HCT116 (cell line): ENCODE measurements around the gene IL6R. TPM values are rescaled to one million over a fixed set of nuclear protein-coding genes. Genes with fewer than 3 reads are reported as not detected.

Experiments used
- ATAC-seq: fragments of 200-7000 bp; cut with Tn5 transposase; 2 replicates; pipeline ENCODE4 v1.9.1; 2020; ENCODE audit warnings: mild to moderate bottlenecking, moderate library complexity
- BruUV-seq: library from RNA; stranded (reverse); fragments of 400-500 nt; replicated peaks from 2 replicates; lab custom pipeline; 2021; lab: Mats Ljungman, UMichigan
- CTCF ChIA-PET: fragments of 300-600 bp; sonication (Branson Sonifier 250); formaldehyde crosslinking; loops from one replicate; lab custom pipeline; 2021; ENCODE audit warnings: antibody characterized with exemption; lab: Charles Lee
- POLR2A ChIA-PET: fragments of 300-600, 350-600 bp; sonication (Branson Sonifier 250); formaldehyde crosslinking; loops from one replicate; lab custom pipeline; 2021; ENCODE audit warnings: antibody characterized with exemption; lab: Charles Lee
- RAD21 ChIA-PET, 2 experiments: fragments of 300-600 bp; sonication (Branson Sonifier 250); formaldehyde crosslinking; loops; one replicate each; lab custom pipeline; 2023; ENCODE audit warnings: low total read pairs in 2 of 2; ENCODE audit not compliant: uncharacterized antibody in 2 of 2, unreplicated experiment in 2 of 2, low non-redundant PET in 1 of 2; lab: Charles Lee
- DNase-seq: peaks from one replicate; pipeline ENCODE4 v3.0.0-alpha.2; 2010; ENCODE audit warnings: low read depth, low spot score
- H2AFZ ChIP-seq: fragments of 200-600 bp; shearing (Covaris generic), sonication (generic); 2 replicates; pipeline ENCODE4 v1.6.1; 2017; ENCODE audit warnings: low read depth, mixed run types, mixed read lengths, antibody characterized with exemption, low read length; ENCODE audit not compliant: poor library complexity, severe bottlenecking
- H3K27ac ChIP-seq: 2 replicates; pipeline ENCODE4 v1.5.1; 2012; ENCODE audit warnings: low read depth, low read length
- H3K27me3 ChIP-seq: fragments of 200-600 bp; sonication (generic); 2 replicates; pipeline ENCODE4 v1.6.1; 2016; ENCODE audit warnings: mixed run types, low read length, mixed read lengths; ENCODE audit not compliant: insufficient read depth
- H3K36me3 ChIP-seq, 2 experiments: fragments of 200-500 bp in 1 of 2; fragments of 200-600 bp in 1 of 2; sonication (Bioruptor generic) in 1 of 2; sonication (generic) in 1 of 2; 2 replicates each; pipeline versions ENCODE4 v1.5.1 to v1.6.1; 2014 to 2016; ENCODE audit warnings: low read length in 2 of 2, inconsistent platforms in 1 of 2, mixed read lengths in 1 of 2, mixed run types in 1 of 2; ENCODE audit not compliant: insufficient read depth in 2 of 2, control insufficient read depth in 1 of 2
- H3K4me1 ChIP-seq, 2 experiments: fragments of 200-600 bp in 1 of 2; sonication (generic) in 1 of 2; 2 replicates each; pipeline versions ENCODE4 v1.5.1 to v1.6.1; 2012 to 2017; ENCODE audit warnings: low read length in 2 of 2, inconsistent platforms in 1 of 2, mild to moderate bottlenecking in 1 of 2, mixed read lengths in 1 of 2, mixed run types in 1 of 2, moderate library complexity in 1 of 2; ENCODE audit not compliant: insufficient read depth in 2 of 2, control insufficient read depth in 1 of 2
- H3K4me2 ChIP-seq: fragments of 200-600 bp; sonication (generic); 2 replicates; pipeline ENCODE4 v1.6.1; 2017; ENCODE audit warnings: mixed run types, low read length, mixed read lengths
- H3K4me3 ChIP-seq, 2 experiments: fragments of 200-600 bp in 1 of 2; sonication (generic) in 1 of 2; replicated peaks in 1 of 2; 2 replicates each; pipeline ENCODE4 v1.5.1; 2011 to 2016; ENCODE audit warnings: low read length in 2 of 2, control low read depth in 1 of 2, low read depth in 1 of 2, mild to moderate bottlenecking in 1 of 2, mixed read lengths in 1 of 2, mixed run types in 1 of 2
- H3K79me2 ChIP-seq: fragments of 200-600 bp; sonication (generic); 2 replicates; pipeline ENCODE4 v1.6.1; 2017; ENCODE audit warnings: mild to moderate bottlenecking, mixed run types, low read length, moderate library complexity, mixed read lengths; ENCODE audit not compliant: insufficient read depth
- H3K9ac ChIP-seq: fragments of 200-600 bp; sonication (generic); 2 replicates; pipeline ENCODE4 v1.6.1; 2016; ENCODE audit warnings: low read length, mixed read lengths
- H3K9me2 ChIP-seq: fragments of 200-600 bp; sonication (generic), shearing (Covaris generic); 2 replicates; pipeline ENCODE4 v1.6.1; 2017; ENCODE audit warnings: mixed run types, mild to moderate bottlenecking, moderate library complexity; ENCODE audit not compliant: insufficient read depth
- H3K9me3 ChIP-seq, 2 experiments: fragments of 200-500 bp in 1 of 2; fragments of 200-600 bp in 1 of 2; sonication (Bioruptor generic) in 1 of 2; sonication (generic) in 1 of 2; 2 replicates each; pipeline ENCODE4 v1.6.1; 2014 to 2017; ENCODE audit warnings: low read length in 2 of 2, mixed read lengths in 2 of 2, inconsistent platforms in 1 of 2, low read depth in 1 of 2, mild to moderate bottlenecking in 1 of 2, mixed run types in 1 of 2, moderate library complexity in 1 of 2; ENCODE audit not compliant: control insufficient read depth in 1 of 2, insufficient read depth in 1 of 2
- H4K20me1 ChIP-seq: fragments of 200-600 bp; sonication (generic), shearing (Covaris generic); 2 replicates; pipeline ENCODE4 v1.6.1; 2017; ENCODE audit warnings: mixed run types, mild to moderate bottlenecking, moderate library complexity; ENCODE audit not compliant: insufficient read depth
- CTCF ChIP-seq, 3 experiments: fragments of 200-600 bp in 1 of 3; sonication (generic) in 1 of 3; IDR thresholded peaks in 2 of 3; conservative IDR thresholded peaks in 1 of 3; 2 replicates each; pipeline ENCODE4 v1.5.1; 2012 to 2017; ENCODE audit warnings: low read depth in 2 of 3, low read length in 2 of 3, antibody characterized with exemption in 1 of 3, borderline replicate concordance in 1 of 3, control low read depth in 1 of 3, mild to moderate bottlenecking in 1 of 3, mixed read lengths in 1 of 3, mixed run types in 1 of 3, moderate library complexity in 1 of 3; ENCODE audit not compliant: insufficient read depth in 1 of 3
- JUND ChIP-seq: IDR thresholded peaks from 2 replicates; pipeline ENCODE4 v1.6.1; 2012
- POLR2A ChIP-seq: IDR thresholded peaks from 2 replicates; pipeline ENCODE4 v1.7.0; 2011; ENCODE audit warnings: borderline replicate concordance; ENCODE audit not compliant: insufficient read depth, insufficient read length; ENCODE audit errors: extremely low read depth
- ZFX ChIP-seq: fragments of 450-650 bp; IDR thresholded peaks from 2 replicates; pipeline ENCODE4 v1.6.1; 2017
- intact Hi-C: fragments of 100-400 bp; cut with micrococcal nuclease; formaldehyde crosslinking; loops from 2 replicates; pipeline ENCODE4 v1.10.0; 2022
- total RNA-seq: library from RNA; stranded (reverse); gene quantifications from one replicate; pipeline ENCODE4 v1.2.1, GENCODE V29; 2021; ENCODE audit not compliant: unreplicated experiment

IL6R gene
- total RNA-seq, 1 experiment from 2014 or later, result 6.8 TPM

- TF ChIP-seq CTCF (IDR thresholded peaks at IDR 0.05 in 2 of 3, conservative IDR thresholded peaks at IDR 0.05 in 1 of 3; ENCODE audit: borderline replicate concordance in 1 of 3, insufficient read depth in 1 of 3, low read depth in 2 of 3, low read length in 2 of 3) (peak in 2 of 3 experiments; percentile 10 to 24; a peak in 2 of 6 replicates), POLR2A (no peak), JUND (peak; percentile 62; the same call in 1 of the 2 replicates)
Observed at GRCh38 chr1:154405747-154406571, 816 bp downstream of the IL6R start (continued).

GRCh38 chr1:154406572-154406879 is 1.4 kb downstream of the IL6R start:
- no peaks in the 10 kb centered on the region for H3K9me3 ChIP-seq
- CTCF ChIA-PET, result interaction anchor here (1.1 to 2.2 kb wide), 3 partner anchors 12 to 140 kb away, joined by 3 to 9 read pairs (median 5); no protein-coding TSS in a partner anchor
- intact Hi-C loops, result loop anchor here (1.0 to 5.0 kb wide), 2 partner anchors 12 to 151 kb away; partner anchors contain the start of gene UBE2Q1

More at GRCh38 chr1:154406572-154406879, 1.4 kb downstream of the IL6R start:
- TF ChIP-seq POLR2A (no peak), ZFX (no peak), CTCF (IDR thresholded peaks at IDR 0.05 in 2 of 3, conservative IDR thresholded peaks at IDR 0.05 in 1 of 3; ENCODE audit: borderline replicate concordance in 1 of 3, insufficient read depth in 1 of 3, low read depth in 2 of 3, low read length in 2 of 3) (no peak)
- RAD21 ChIA-PET, result no interaction called here
- Histone ChIP-seq H3K4me1 (peaks cover 30 to 36% of the 10 kb centered on the region in 2 experiments), H3K4me3 (peak overlapping the region; percentile 61 to 65), H3K27me3 (no peaks in the 10 kb centered on the region; the same call in 1 of the 2 replicates), H4K20me1 (no peaks in the 10 kb centered on the region), H3K27ac (0 out of 2 replicates have a peak overlapping the region, but pooled peaks have one; percentile 69), H3K79me2 (no peaks in the 10 kb centered on the region), H3K9me2 (no peaks in the 10 kb centered on the region), H3K36me3 (no peaks in the 10 kb centered on the region), H2AFZ (no peak overlapping the region), H3K4me2 (peak overlapping the region; percentile 93), H3K9ac (peak overlapping the region; percentile 77)
- DNase-seq (no peak), ATAC-seq (no peak)
- POLR2A ChIA-PET, result no interaction called here
- TSS peak; percentile 44 for BruUV-seq
